Activated naive CD4-positive, alpha-beta T cell treated with anti-CD3 and anti-CD28 coated beads, Interleukin-2, amount 50 U/mL, for 16 hours (primary cell): Measurements from ENCODE around the gene ITGA2B.
"Not testable (repeated sequence)": the region's sequence is repeated elsewhere in the genome, so short reads cannot be mapped to it uniquely, and the experiment has no call there.

Experiments used
- DNase-seq: peaks from one replicate; pipeline ENCODE4 v3.0.0-alpha.2; 2020

The ITGA2B gene

GRCh38 chr17:44329516-44329915 lies 59.9 kb downstream of the ITGA2B start:
- not testable (repeated sequence) for DNase-seq

DNA sequence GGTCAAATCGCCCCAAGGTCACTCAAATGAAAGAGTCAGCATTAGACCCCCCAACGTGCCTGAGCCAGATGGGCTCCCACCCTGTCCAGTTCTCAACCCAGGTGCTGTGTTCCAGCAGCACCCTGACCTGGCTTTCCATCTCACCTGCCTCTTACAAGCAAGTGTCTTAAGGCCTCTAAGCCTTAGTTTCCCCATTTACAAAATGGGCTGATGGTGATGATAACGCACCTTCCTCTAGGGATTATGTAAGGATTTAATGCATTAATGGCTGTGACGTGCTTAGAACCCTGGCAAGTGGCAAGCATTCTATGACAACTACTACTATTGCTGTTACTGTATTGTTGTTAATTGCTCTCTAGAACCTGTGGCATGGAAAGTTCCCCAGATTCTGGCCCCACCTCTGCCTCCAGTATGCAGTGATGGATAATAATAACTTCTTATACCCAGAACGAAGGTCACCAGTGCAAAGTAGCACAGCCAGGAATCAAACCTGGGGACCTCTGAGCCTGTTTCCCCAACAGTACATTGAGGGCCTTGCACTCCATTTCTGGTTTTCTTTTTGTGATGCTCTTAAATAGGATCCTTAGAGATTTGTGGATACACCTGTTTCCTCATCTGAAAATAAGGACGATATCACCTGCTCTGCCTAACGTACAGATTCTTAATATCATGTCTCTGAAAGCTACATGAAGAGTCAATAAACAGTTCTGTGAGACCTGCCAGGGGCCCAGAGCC lies 61.6 kb downstream of the ITGA2B start:
- DNase-seq: no peak

- DNase-seq: peak; percentile 92
Observed at GRCh38 chr17:44326861-44327444, 62.5 kb downstream of the ITGA2B start.

GRCh38 chr17:44324571-44325275 lies 64.7 kb downstream of the ITGA2B start, which contains the start of gene SLC25A39:
TSS of gene SLC25A39 (minus strand) at chr17:44324823. CDS start at chr17:44323562, 1,261 bp downstream.
- DNase-seq: peak; percentile 94

GRCh38 chr17:44324092-44324570 lies 65.3 kb downstream of the ITGA2B start:
- no peak for DNase-seq

- DNase-seq: no peak
Observed at GRCh38 chr17:44323359-44324091, 65.9 kb downstream of the ITGA2B start.

- DNase-seq: no peak
Observed at GRCh38 chr17:44322236-44322895, 67.1 kb downstream of the ITGA2B start.
